ENCODE measurements around the gene SLC11A2.

The SLC11A2 gene

DNA sequence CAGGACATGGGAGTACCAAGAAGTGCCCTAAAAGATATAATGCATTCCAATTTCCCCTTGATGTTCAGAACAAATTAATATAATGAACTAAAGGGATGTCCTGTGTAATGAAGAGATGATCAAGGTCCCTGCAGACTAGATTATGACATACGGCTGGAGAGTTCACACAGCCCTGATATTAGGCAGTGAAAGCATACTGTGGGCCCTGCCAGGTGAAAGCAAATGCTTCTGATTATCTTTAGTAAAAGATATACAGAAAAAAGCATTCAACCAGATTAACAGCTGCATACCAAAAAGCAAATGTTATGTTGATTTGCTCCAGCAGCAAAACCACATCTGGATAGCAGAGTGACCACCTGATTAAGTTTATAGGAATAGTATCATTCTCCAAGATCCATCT is 61.8 kb downstream of the SLC11A2 start:
- H3K9me2 ChIP-seq (replicated peaks; ENCODE audit: control insufficient read depth, low read length), result no peaks in the 10 kb centered on the region
- H3K4me1 ChIP-seq (ENCODE audit: control insufficient read depth, low read length), result peaks cover 8% of the 10 kb centered on the region
- H3K4me2 ChIP-seq (ENCODE audit: low read length), result no peak overlapping the region
- TF ChIP-seq, protein P1, sequence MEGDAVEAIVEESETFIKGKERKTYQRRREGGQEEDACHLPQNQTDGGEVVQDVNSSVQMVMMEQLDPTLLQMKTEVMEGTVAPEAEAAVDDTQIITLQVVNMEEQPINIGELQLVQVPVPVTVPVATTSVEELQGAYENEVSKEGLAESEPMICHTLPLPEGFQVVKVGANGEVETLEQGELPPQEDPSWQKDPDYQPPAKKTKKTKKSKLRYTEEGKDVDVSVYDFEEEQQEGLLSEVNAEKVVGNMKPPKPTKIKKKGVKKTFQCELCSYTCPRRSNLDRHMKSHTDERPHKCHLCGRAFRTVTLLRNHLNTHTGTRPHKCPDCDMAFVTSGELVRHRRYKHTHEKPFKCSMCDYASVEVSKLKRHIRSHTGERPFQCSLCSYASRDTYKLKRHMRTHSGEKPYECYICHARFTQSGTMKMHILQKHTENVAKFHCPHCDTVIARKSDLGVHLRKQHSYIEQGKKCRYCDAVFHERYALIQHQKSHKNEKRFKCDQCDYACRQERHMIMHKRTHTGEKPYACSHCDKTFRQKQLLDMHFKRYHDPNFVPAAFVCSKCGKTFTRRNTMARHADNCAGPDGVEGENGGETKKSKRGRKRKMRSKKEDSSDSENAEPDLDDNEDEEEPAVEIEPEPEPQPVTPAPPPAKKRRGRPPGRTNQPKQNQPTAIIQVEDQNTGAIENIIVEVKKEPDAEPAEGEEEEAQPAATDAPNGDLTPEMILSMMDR (IDR thresholded peaks at IDR 0.05; ENCODE audit: low read depth, low read length, poor library complexity, severe bottlenecking), result no peak
- TF ChIP-seq EZH2phosphoT487 (IDR thresholded peaks at IDR 0.05; ENCODE audit: borderline replicate concordance, low read length), result no peak
- H3K36me3 ChIP-seq (ENCODE audit: control insufficient read depth, low read length), result no peaks in the 10 kb centered on the region
- H3K79me2 ChIP-seq (ENCODE audit: control insufficient read depth, low read length), result no peaks in the 10 kb centered on the region
- H3F3A ChIP-seq (ENCODE audit: control insufficient read depth, insufficient read depth), result no peaks in the 10 kb centered on the region
- no peaks in the 10 kb centered on the region for H3K27me3 ChIP-seq (ENCODE audit: control insufficient read depth, low read length)
- no peak overlapping the region for H3K27ac ChIP-seq (ENCODE audit: low read depth, low read length)
- no peaks in the 10 kb centered on the region for H4K20me1 ChIP-seq (ENCODE audit: control insufficient read depth, insufficient read depth, low read depth, low read length)
- no peaks in the 10 kb centered on the region for H3K9me3 ChIP-seq (ENCODE audit: control insufficient read depth, insufficient read depth, low read length)
- H3K4me3 ChIP-seq (ENCODE audit: low read length), result no peak overlapping the region

DNA sequence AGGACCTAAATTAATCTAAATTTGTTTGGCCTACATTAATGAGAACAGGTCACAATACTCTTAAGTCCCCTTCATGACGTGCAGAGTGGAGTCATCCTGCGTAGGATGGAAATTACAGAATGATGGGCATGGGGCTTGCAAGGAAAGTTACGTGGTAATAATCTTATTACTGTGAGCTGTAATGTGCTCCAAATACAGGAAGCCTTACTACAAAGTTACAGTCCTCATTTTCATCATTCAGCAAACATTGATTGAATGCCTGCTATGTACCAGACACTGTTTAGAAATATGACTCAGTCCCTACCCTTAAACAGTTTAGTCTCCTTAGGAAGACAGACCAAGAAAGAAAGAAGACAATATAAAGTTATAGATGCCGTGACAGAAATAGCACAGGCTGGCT is 64.5 kb downstream of the SLC11A2 start:
- Histone ChIP-seq H4K20me1 (ENCODE audit: control insufficient read depth, insufficient read depth, low read depth, low read length) (no peaks in the 10 kb centered on the region), H3K27me3 (ENCODE audit: control insufficient read depth, low read length) (no peaks in the 10 kb centered on the region), H3F3A (ENCODE audit: control insufficient read depth, insufficient read depth) (no peaks in the 10 kb centered on the region), H3K9me2 (replicated peaks; ENCODE audit: control insufficient read depth, low read length) (no peaks in the 10 kb centered on the region), H3K27ac (ENCODE audit: low read depth, low read length) (no peak overlapping the region), H3K9me3 (ENCODE audit: control insufficient read depth, insufficient read depth, low read length) (no peaks in the 10 kb centered on the region), H3K36me3 (ENCODE audit: control insufficient read depth, low read length) (no peaks in the 10 kb centered on the region), H3K4me1 (ENCODE audit: control insufficient read depth, low read length) (peaks cover 12% of the 10 kb centered on the region), H3K79me2 (ENCODE audit: control insufficient read depth, low read length) (no peaks in the 10 kb centered on the region), H3K4me3 (ENCODE audit: low read length) (no peak overlapping the region), H3K4me2 (ENCODE audit: low read length) (no peak overlapping the region)
- TF ChIP-seq EZH2phosphoT487 (IDR thresholded peaks at IDR 0.05; ENCODE audit: borderline replicate concordance, low read length), result no peak
- TF ChIP-seq, protein P1 (IDR thresholded peaks at IDR 0.05; ENCODE audit: low read depth, low read length, poor library complexity, severe bottlenecking), result no peak

DNA sequence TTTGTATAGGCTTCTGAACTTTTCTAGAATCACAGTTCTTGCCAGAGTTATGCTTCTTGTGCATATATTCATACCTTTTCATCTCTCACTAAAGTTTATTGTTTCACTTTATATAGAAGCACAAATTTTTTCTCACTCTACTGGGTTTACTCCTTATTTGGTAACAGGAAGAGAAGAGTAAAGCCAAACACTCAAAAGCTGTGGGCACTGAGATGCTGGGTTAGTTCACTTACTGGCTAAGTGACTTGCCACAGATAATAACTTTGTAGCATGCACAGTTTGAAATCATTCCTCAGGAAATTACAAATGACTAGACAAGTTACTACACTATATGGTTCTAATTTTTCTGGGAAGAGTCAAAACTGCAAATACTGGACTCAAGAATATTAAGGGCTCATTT is 66.1 kb downstream of the SLC11A2 start:
- H3K27ac ChIP-seq (ENCODE audit: low read depth, low read length), result no peak overlapping the region

More for the DNA sequence above, 66.1 kb downstream of the SLC11A2 start:
- Histone ChIP-seq H3F3A (ENCODE audit: control insufficient read depth, insufficient read depth) (no peaks in the 10 kb centered on the region), H3K9me3 (ENCODE audit: control insufficient read depth, insufficient read depth, low read length) (no peaks in the 10 kb centered on the region), H3K27me3 (ENCODE audit: control insufficient read depth, low read length) (no peaks in the 10 kb centered on the region), H3K36me3 (ENCODE audit: control insufficient read depth, low read length) (no peaks in the 10 kb centered on the region), H3K4me1 (ENCODE audit: control insufficient read depth, low read length) (peaks cover 12% of the 10 kb centered on the region), H4K20me1 (ENCODE audit: control insufficient read depth, insufficient read depth, low read depth, low read length) (no peaks in the 10 kb centered on the region), H3K79me2 (ENCODE audit: control insufficient read depth, low read length) (no peaks in the 10 kb centered on the region), H3K4me2 (ENCODE audit: low read length) (no peak overlapping the region), H3K4me3 (ENCODE audit: low read length) (no peak overlapping the region), H3K9me2 (replicated peaks; ENCODE audit: control insufficient read depth, low read length) (no peaks in the 10 kb centered on the region)
- no peak for TF ChIP-seq EZH2phosphoT487 (IDR thresholded peaks at IDR 0.05; ENCODE audit: borderline replicate concordance, low read length)
- TF ChIP-seq, protein P1 (IDR thresholded peaks at IDR 0.05; ENCODE audit: low read depth, low read length, poor library complexity, severe bottlenecking), result no peak
